ENCODE measurements around the gene ARID5B.

The ARID5B gene

DNA sequence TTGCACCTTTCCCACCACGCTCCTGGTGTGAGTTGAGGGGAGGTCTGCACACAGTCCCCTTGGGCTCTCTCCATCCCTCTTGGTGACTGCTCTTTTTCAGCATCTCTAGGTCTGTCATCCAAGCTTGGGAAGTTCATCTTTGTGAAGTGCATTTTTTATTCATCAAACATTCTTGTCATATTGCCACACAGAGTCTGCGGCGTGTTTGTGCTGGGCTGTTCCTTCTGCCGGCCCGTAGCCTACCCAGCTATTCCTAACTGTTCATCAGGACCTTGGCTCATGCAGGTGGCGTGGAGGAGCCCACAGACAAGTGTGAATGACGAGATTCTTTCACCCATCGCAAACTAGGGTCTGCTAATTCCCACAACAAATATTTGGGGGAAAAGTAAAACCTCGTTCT lies 202.4 kb downstream of the ARID5B start:
- POLR2A ChIA-PET: no interaction called here
- H3K9me3 ChIP-seq (ENCODE audit: control extremely low read depth in 1 of 5, control insufficient read depth in 4 of 5, insufficient read depth in 2 of 5, low read depth in 1 of 5, low read length in 4 of 5): no peaks in the 10 kb centered on the region
- no peak overlapping the region for H3K27ac ChIP-seq (ENCODE audit: insufficient read depth in 1 of 2, low read depth in 1 of 2, low read length in 2 of 2, poor library complexity in 1 of 2, severe bottlenecking in 2 of 2)
- CTCF ChIA-PET: interaction anchor here (1.0 kb wide), 1 partner anchor 10 kb away, joined by 3 read pairs; no protein-coding TSS in a partner anchor
- WGBS (ENCODE audit: insufficient coverage): 99% methylated on average over 9 of the region's 9 CpGs
- no peak for DNase-seq
- H3K27me3 ChIP-seq (replicated peaks in 2 of 5; ENCODE audit: control insufficient read depth in 4 of 5, insufficient read depth in 5 of 5, low read length in 4 of 5): no peaks in the 10 kb centered on the region
- H3K4me3 ChIP-seq (ENCODE audit: control insufficient read depth in 1 of 7, extremely low read depth in 1 of 7, insufficient read depth in 4 of 7, low read depth in 2 of 7, low read length in 6 of 7): no peak overlapping the region
- no peaks in the 10 kb centered on the region for H3K36me3 ChIP-seq (ENCODE audit: control insufficient read depth in 4 of 4, insufficient read depth in 4 of 4, low read length in 3 of 4)
- H3K4me1 ChIP-seq (ENCODE audit: control extremely low read depth in 1 of 4, control insufficient read depth in 4 of 4, insufficient read depth in 4 of 4, low read length in 3 of 4): peaks cover 5 to 6% (median 6%) of the 10 kb centered on the region in 4 experiments

DNA sequence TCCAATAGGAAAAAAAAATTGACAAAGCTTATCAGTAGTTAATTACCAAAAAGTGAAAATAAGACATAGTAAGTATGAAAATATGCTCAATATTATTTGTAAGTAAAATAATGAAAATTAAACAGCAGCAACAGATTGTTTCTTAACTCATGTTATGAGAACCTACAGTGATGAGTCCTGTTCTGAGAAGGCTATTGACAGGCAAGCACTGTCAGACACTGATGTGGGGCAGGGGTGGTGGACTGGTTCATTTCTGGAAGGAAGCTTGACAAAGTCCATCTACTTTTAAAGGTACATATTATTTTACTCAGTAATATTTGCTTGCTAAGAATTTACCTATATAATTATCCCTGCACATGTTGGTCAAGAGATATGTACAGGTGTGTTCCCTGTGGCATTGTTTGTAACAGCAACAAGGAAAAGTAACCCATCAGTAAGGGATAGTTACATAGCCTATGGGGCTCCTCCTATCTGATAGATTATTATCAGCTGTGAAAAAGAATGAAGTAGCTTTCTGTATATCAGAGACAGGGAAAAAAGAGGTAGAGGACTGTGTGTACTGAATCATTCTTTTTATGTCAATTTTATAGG lies 205.5 kb downstream of the ARID5B start:
- Histone ChIP-seq H3K9me3 (ENCODE audit: control extremely low read depth in 1 of 5, control insufficient read depth in 4 of 5, insufficient read depth in 2 of 5, low read depth in 1 of 5, low read length in 4 of 5) (no peaks in the 10 kb centered on the region), H3K27me3 (replicated peaks in 2 of 5; ENCODE audit: control insufficient read depth in 4 of 5, insufficient read depth in 5 of 5, low read length in 4 of 5) (no peaks in the 10 kb centered on the region), H3K4me1 (ENCODE audit: control extremely low read depth in 1 of 4, control insufficient read depth in 4 of 4, insufficient read depth in 4 of 4, low read length in 3 of 4) (peaks cover 16 to 33% (median 17%) of the 10 kb centered on the region in 4 experiments), H3K27ac (ENCODE audit: insufficient read depth in 1 of 2, low read depth in 1 of 2, low read length in 2 of 2, poor library complexity in 1 of 2, severe bottlenecking in 2 of 2) (no peak overlapping the region), H3K4me3 (ENCODE audit: control insufficient read depth in 1 of 7, extremely low read depth in 1 of 7, insufficient read depth in 4 of 7, low read depth in 2 of 7, low read length in 6 of 7) (no peak overlapping the region), H3K36me3 (ENCODE audit: control insufficient read depth in 4 of 4, insufficient read depth in 4 of 4, low read length in 3 of 4) (no peaks in the 10 kb centered on the region)
- DNase-seq: no peak
- CTCF ChIA-PET: interaction anchor here (0.6 to 1.4 kb wide), 3 partner anchors 21 to 138 kb away, joined by 3 read pairs; no protein-coding TSS in a partner anchor
- POLR2A ChIA-PET: interaction anchor here (0.6 kb wide), 2 partner anchors 49 to 481 kb away, joined by 3 read pairs; no protein-coding TSS in a partner anchor

DNA sequence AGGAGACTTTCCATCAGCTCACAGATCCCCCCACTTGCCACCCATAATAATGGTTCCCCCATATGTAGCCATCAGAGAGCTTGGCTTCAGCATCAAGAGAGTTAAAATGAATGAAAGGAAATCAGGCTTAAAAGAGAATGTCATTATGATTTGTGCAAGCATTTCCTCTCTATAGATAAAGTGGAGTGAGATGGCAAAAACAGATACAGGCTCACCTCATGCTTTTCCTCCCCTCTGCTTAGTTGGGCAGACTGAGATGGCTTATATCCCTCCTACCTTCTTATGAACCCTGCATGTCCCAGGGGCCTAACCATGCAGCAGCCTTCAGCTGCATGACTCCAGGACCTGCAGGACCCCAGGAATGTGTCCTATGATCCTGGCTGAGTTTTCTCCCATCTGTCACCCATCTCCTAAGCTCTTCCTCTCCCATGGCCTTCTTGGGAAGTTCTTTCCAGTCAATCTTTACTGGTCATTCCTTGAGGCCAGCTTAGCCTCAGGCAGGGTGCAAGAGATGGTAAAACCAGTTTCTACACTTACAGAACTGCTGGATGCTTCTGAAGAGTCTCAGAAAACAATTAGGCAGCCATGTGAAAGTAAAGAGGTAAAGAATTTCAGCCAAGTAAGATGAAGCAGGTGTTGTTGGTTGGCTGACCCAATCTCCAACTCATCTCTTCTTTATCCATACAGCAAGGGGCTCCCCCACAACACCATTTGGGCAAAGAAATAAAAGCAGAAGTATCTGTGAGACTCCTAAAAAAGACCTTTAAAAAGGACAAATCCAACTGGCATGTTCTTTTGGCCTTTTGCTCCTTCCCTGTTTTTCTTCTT lies 207.5 kb downstream of the ARID5B start:
- DNase-seq: peak in 2 of 3 donors; percentile 42 to 53
- H3K9me3 ChIP-seq (ENCODE audit: control extremely low read depth in 1 of 5, control insufficient read depth in 4 of 5, insufficient read depth in 2 of 5, low read depth in 1 of 5, low read length in 4 of 5): no peaks in the 10 kb centered on the region
- peaks cover 16 to 33% (median 17%) of the 10 kb centered on the region in 4 experiments for H3K4me1 ChIP-seq (ENCODE audit: control extremely low read depth in 1 of 4, control insufficient read depth in 4 of 4, insufficient read depth in 4 of 4, low read length in 3 of 4)
- H3K36me3 ChIP-seq (ENCODE audit: control insufficient read depth in 4 of 4, insufficient read depth in 4 of 4, low read length in 3 of 4): no peaks in the 10 kb centered on the region
- POLR2A ChIA-PET: no interaction called here
- peak overlapping the region in 1 of 7 experiments; percentile 13 for H3K4me3 ChIP-seq (ENCODE audit: control insufficient read depth in 1 of 7, extremely low read depth in 1 of 7, insufficient read depth in 4 of 7, low read depth in 2 of 7, low read length in 6 of 7)
- H3K27ac ChIP-seq (ENCODE audit: insufficient read depth in 1 of 2, low read depth in 1 of 2, low read length in 2 of 2, poor library complexity in 1 of 2, severe bottlenecking in 2 of 2): peak overlapping the region in 1 of 2 experiments; percentile 22
- CTCF ChIA-PET: interaction anchor here (1.1 to 1.5 kb wide), 2 partner anchors 7 to 24 kb away, joined by 3 read pairs; no protein-coding TSS in a partner anchor
- H3K27me3 ChIP-seq (replicated peaks in 2 of 5; ENCODE audit: control insufficient read depth in 4 of 5, insufficient read depth in 5 of 5, low read length in 4 of 5): no peaks in the 10 kb centered on the region

DNA sequence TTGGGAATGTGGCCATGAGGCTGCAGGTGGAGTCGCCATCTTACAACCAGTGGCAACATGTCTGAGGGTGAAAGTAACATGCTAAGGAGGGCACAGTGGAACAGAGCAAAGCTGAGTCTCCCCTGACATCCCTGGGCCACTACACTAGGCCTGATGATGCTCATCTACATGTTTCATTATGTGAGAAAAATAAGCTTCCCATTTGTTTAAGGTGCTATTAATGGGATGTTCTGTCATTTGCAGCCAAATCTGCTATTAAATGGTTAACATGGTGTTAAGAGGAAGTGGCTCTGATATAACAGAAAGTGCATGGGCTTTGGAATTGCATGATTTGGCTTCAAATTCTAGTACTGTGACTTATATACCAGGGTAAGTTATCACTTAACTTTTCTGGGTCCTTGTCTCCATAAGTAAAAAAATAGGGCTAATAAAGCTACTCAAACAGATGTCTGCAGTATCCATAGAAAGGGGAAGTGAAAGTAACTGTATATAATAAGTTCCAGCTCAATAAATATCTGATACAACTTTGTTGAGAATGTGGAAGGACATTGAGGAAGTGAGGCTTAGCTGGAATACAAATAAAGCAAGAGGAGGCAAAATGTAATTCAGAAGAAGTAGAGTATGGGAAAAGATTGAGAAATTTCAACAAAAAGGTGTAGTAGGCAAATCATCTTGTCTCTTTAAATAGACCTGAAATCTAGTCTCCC lies 208.2 kb downstream of the ARID5B start:
- Histone ChIP-seq H3K27me3 (replicated peaks in 2 of 5; ENCODE audit: control insufficient read depth in 4 of 5, insufficient read depth in 5 of 5, low read length in 4 of 5) (no peaks in the 10 kb centered on the region), H3K27ac (ENCODE audit: insufficient read depth in 1 of 2, low read depth in 1 of 2, low read length in 2 of 2, poor library complexity in 1 of 2, severe bottlenecking in 2 of 2) (no peak overlapping the region), H3K4me1 (ENCODE audit: control extremely low read depth in 1 of 4, control insufficient read depth in 4 of 4, insufficient read depth in 4 of 4, low read length in 3 of 4) (peaks cover 16 to 33% (median 17%) of the 10 kb centered on the region in 4 experiments), H3K9me3 (ENCODE audit: control extremely low read depth in 1 of 5, control insufficient read depth in 4 of 5, insufficient read depth in 2 of 5, low read depth in 1 of 5, low read length in 4 of 5) (no peaks in the 10 kb centered on the region), H3K36me3 (ENCODE audit: control insufficient read depth in 4 of 4, insufficient read depth in 4 of 4, low read length in 3 of 4) (no peaks in the 10 kb centered on the region), H3K4me3 (ENCODE audit: control insufficient read depth in 1 of 7, extremely low read depth in 1 of 7, insufficient read depth in 4 of 7, low read depth in 2 of 7, low read length in 6 of 7) (no peak overlapping the region)
- CTCF ChIA-PET: interaction anchor here (0.9 to 1.1 kb wide), 3 partner anchors 25 to 134 kb away, joined by 3 read pairs; no protein-coding TSS in a partner anchor
- DNase-seq: peak; percentile 41 to 84 (median 71)
- POLR2A ChIA-PET: interaction anchor here (0.7 kb wide), 1 partner anchor 18 kb away, joined by 3 read pairs; no protein-coding TSS in a partner anchor
- WGBS (ENCODE audit: insufficient coverage): 100% methylated on average over 1 of the region's 1 CpG

DNA sequence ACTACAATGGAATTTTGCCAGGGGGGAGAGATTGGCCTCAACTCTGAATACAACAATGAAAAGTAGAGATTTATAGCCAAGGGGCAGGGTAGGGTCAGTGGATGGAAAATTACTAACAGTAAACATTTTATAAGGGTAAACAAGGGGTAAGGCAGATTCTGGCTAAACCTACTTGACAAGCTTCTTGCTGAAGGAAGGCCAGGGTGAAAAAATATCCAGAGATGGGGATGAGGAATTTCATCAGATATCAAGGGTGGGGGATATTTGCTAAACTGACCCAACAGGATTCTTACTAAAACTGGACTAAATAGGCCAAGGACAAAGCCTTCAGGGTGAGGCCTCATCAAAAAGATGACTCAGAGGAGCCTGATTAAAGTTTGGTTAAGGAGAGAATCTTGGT lies 210.8 kb downstream of the ARID5B start:
- Histone ChIP-seq H3K4me3 (ENCODE audit: control insufficient read depth in 1 of 7, extremely low read depth in 1 of 7, insufficient read depth in 4 of 7, low read depth in 2 of 7, low read length in 6 of 7) (no peak overlapping the region), H3K9me3 (ENCODE audit: control extremely low read depth in 1 of 5, control insufficient read depth in 4 of 5, insufficient read depth in 2 of 5, low read depth in 1 of 5, low read length in 4 of 5) (no peaks in the 10 kb centered on the region), H3K36me3 (ENCODE audit: control insufficient read depth in 4 of 4, insufficient read depth in 4 of 4, low read length in 3 of 4) (no peaks in the 10 kb centered on the region), H3K27ac (ENCODE audit: insufficient read depth in 1 of 2, low read depth in 1 of 2, low read length in 2 of 2, poor library complexity in 1 of 2, severe bottlenecking in 2 of 2) (no peak overlapping the region), H3K4me1 (ENCODE audit: control extremely low read depth in 1 of 4, control insufficient read depth in 4 of 4, insufficient read depth in 4 of 4, low read length in 3 of 4) (peaks cover 16 to 33% (median 17%) of the 10 kb centered on the region in 4 experiments), H3K27me3 (replicated peaks in 2 of 5; ENCODE audit: control insufficient read depth in 4 of 5, insufficient read depth in 5 of 5, low read length in 4 of 5) (no peaks in the 10 kb centered on the region)
- CTCF ChIA-PET: interaction anchor here (0.6 to 1.0 kb wide), 2 partner anchors 13 to 43 kb away, joined by 3 read pairs; no protein-coding TSS in a partner anchor
- DNase-seq: no peak
- POLR2A ChIA-PET: no interaction called here

DNA sequence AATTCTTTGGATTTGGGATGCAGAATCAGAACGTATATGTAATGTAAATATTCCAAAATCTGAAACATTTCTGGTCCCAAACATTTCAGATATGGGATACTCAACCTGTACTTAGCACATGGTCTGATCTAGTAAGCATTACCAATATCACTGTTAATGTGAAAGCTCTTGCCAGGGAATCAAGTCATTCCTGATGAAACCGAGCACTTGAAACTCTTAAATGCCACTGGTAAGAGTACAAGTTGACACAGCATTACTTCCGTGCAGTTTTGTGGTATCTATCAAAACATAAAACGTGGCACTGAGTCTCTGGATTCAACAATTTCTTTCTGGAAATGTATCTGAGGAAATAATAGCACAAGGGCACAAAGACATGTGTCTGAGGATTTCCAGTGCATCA lies 211.5 kb downstream of the ARID5B start:
- ChIA-PET POLR2A (no interaction called here), CTCF (interaction anchor here (1.0 kb wide), 1 partner anchor 42 kb away, joined by 3 read pairs; no protein-coding TSS in a partner anchor)
- no peaks in the 10 kb centered on the region for H3K27me3 ChIP-seq (replicated peaks in 2 of 5; ENCODE audit: control insufficient read depth in 4 of 5, insufficient read depth in 5 of 5, low read length in 4 of 5)
- peaks cover 16 to 33% (median 17%) of the 10 kb centered on the region in 4 experiments for H3K4me1 ChIP-seq (ENCODE audit: control extremely low read depth in 1 of 4, control insufficient read depth in 4 of 4, insufficient read depth in 4 of 4, low read length in 3 of 4)
- no peak overlapping the region for H3K4me3 ChIP-seq (ENCODE audit: control insufficient read depth in 1 of 7, extremely low read depth in 1 of 7, insufficient read depth in 4 of 7, low read depth in 2 of 7, low read length in 6 of 7)
- H3K36me3 ChIP-seq (ENCODE audit: control insufficient read depth in 4 of 4, insufficient read depth in 4 of 4, low read length in 3 of 4): no peaks in the 10 kb centered on the region
- 100% methylated on average over 3 of the region's 4 CpGs for WGBS (ENCODE audit: insufficient coverage)
- DNase-seq: no peak
- H3K27ac ChIP-seq (ENCODE audit: insufficient read depth in 1 of 2, low read depth in 1 of 2, low read length in 2 of 2, poor library complexity in 1 of 2, severe bottlenecking in 2 of 2): no peak overlapping the region
- no peaks in the 10 kb centered on the region for H3K9me3 ChIP-seq (ENCODE audit: control extremely low read depth in 1 of 5, control insufficient read depth in 4 of 5, insufficient read depth in 2 of 5, low read depth in 1 of 5, low read length in 4 of 5)
